Loucy (cell line): ENCODE data around the gene IGF2.
A peak's percentile ranks its signal among the peaks of the same experiment; 100 is the strongest.

Source experiments
- H2AFZ ChIP-seq: fragments of 200-600 bp; sonication (generic); 2 replicates; pipeline ENCODE4 v1.6.0; 2016; ENCODE audit warnings: antibody characterized with exemption, mild to moderate bottlenecking, low read length, moderate library complexity
- H3F3A ChIP-seq: fragments of 200-600 bp; 2 replicates; pipeline ENCODE4 v1.6.0; 2016; ENCODE audit warnings: antibody characterized with exemption, low read depth, mild to moderate bottlenecking
- H3K27me3 ChIP-seq: fragments of 200-600 bp; sonication (generic); 2 replicates; pipeline ENCODE4 v1.6.1; 2014; ENCODE audit warnings: low read length, mild to moderate bottlenecking; ENCODE audit not compliant: insufficient read depth, poor library complexity, severe bottlenecking
- H3K36me3 ChIP-seq: fragments of 200-600 bp; sonication (generic); 2 replicates; pipeline ENCODE4 v1.6.1; 2016; ENCODE audit warnings: low read length; ENCODE audit not compliant: insufficient read depth
- H3K4me1 ChIP-seq: fragments of 200-600 bp; sonication (generic); 2 replicates; pipeline ENCODE4 v1.5.1; 2014; ENCODE audit warnings: low read length, mild to moderate bottlenecking; ENCODE audit not compliant: insufficient read depth, poor library complexity, severe bottlenecking
- H3K4me2 ChIP-seq: fragments of 200-600 bp; sonication (generic); 2 replicates; pipeline ENCODE4 v1.6.0; 2014; ENCODE audit warnings: antibody characterized with exemption, low read length, low read depth, mild to moderate bottlenecking; ENCODE audit not compliant: poor library complexity, severe bottlenecking
- H3K4me3 ChIP-seq: fragments of 200-600 bp; sonication (generic); 2 replicates; pipeline ENCODE4 v1.5.1; 2014; ENCODE audit warnings: low read length, mild to moderate bottlenecking, mixed read lengths; ENCODE audit not compliant: poor library complexity, severe bottlenecking
- H3K79me2 ChIP-seq: fragments of 200-600 bp; sonication (generic); 2 replicates; pipeline ENCODE4 v1.6.1; 2014; ENCODE audit warnings: low read length; ENCODE audit not compliant: insufficient read depth
- H3K9ac ChIP-seq: fragments of 200-600 bp; sonication (generic); 2 replicates; pipeline ENCODE4 v1.6.0; 2014; ENCODE audit warnings: mild to moderate bottlenecking, low read depth, low read length, moderate library complexity; ENCODE audit not compliant: poor library complexity, severe bottlenecking
- H3K9me2 ChIP-seq: fragments of 200-600 bp; sonication (generic); replicated peaks from 2 replicates; pipeline ENCODE4 v1.6.1; 2016; ENCODE audit warnings: low read depth, low read length, mixed read lengths
- H3K9me3 ChIP-seq: fragments of 200-600 bp; sonication (generic); 2 replicates; pipeline ENCODE4 v1.6.1; 2014; ENCODE audit warnings: mild to moderate bottlenecking, antibody characterized with exemption, low read length, low read depth; ENCODE audit not compliant: insufficient read depth
- H4K20me1 ChIP-seq: fragments of 200-600 bp; sonication (generic); 2 replicates; pipeline ENCODE4 v1.6.0; 2014; ENCODE audit warnings: antibody characterized with exemption, low read length, mild to moderate bottlenecking; ENCODE audit not compliant: insufficient read depth, poor library complexity, severe bottlenecking
- CTCF ChIP-seq: fragments of 200-600 bp; sonication (generic); conservative IDR thresholded peaks from 2 replicates; pipeline ENCODE4 v1.5.1; 2014; ENCODE audit warnings: mild to moderate bottlenecking, antibody characterized with exemption, low read length
- EZH2phosphoT487 ChIP-seq: fragments of 200-600 bp; IDR thresholded peaks from 2 replicates; pipeline ENCODE4 v1.6.1; 2018; ENCODE audit warnings: antibody characterized with exemption, mild to moderate bottlenecking, moderate library complexity, borderline replicate concordance

IGF2 gene

GRCh38 chr11:2110521-2110920, 28.7 kb downstream of the IGF2 start:
- no peaks in the 10 kb centered on the region for H3K27me3 ChIP-seq
- no peak overlapping the region for H2AFZ ChIP-seq
- H3K36me3 ChIP-seq, result no peaks in the 10 kb centered on the region
- no peak overlapping the region for H3K9ac ChIP-seq
- no peak for TF ChIP-seq EZH2phosphoT487
- no peak for TF ChIP-seq CTCF
- no peaks in the 10 kb centered on the region for H3K9me2 ChIP-seq
- no peak overlapping the region for H3K4me2 ChIP-seq
- no peaks in the 10 kb centered on the region for H4K20me1 ChIP-seq
- H3F3A ChIP-seq, result no peaks in the 10 kb centered on the region
- no peaks in the 10 kb centered on the region for H3K79me2 ChIP-seq
- no peak overlapping the region for H3K4me3 ChIP-seq
- H3K9me3 ChIP-seq, result no peaks in the 10 kb centered on the region
- no peaks in the 10 kb centered on the region for H3K4me1 ChIP-seq

DNA sequence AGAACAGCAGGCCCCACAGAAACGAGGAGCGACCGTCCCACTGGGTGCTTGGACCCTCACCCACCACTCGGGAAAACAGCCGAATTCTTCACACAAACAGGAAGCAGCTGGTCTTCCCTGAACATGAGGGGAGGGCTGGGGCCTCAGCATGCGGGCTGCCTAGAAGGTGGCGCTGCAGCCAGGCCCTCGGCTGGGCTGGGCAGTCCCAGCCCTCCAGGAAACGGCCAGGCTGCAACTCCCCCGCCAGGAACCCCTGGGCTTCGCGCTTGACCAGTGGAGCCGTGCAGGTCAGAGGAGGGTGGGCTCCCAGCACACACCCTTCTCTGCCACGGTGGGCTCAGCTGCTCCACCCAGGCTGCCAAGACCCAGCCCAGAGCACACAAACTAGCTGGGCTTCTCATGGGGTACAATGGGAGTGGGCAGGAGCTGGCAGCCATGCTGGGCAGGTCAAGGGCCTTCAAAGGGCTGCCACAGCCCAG, 29.6 kb downstream of the IGF2 start:
- Histone ChIP-seq H3K4me1 (no peaks in the 10 kb centered on the region), H3F3A (no peaks in the 10 kb centered on the region), H3K9me2 (no peaks in the 10 kb centered on the region), H3K79me2 (no peaks in the 10 kb centered on the region), H3K27me3 (no peaks in the 10 kb centered on the region), H3K4me2 (no peak overlapping the region), H2AFZ (peak overlapping the region; percentile 44; the same call in 1 of the 2 replicates), H3K36me3 (no peaks in the 10 kb centered on the region), H4K20me1 (no peaks in the 10 kb centered on the region), H3K4me3 (no peak overlapping the region), H3K9me3 (no peaks in the 10 kb centered on the region), H3K9ac (no peak overlapping the region)
- TF ChIP-seq CTCF, result no peak
- TF ChIP-seq EZH2phosphoT487, result no peak

DNA sequence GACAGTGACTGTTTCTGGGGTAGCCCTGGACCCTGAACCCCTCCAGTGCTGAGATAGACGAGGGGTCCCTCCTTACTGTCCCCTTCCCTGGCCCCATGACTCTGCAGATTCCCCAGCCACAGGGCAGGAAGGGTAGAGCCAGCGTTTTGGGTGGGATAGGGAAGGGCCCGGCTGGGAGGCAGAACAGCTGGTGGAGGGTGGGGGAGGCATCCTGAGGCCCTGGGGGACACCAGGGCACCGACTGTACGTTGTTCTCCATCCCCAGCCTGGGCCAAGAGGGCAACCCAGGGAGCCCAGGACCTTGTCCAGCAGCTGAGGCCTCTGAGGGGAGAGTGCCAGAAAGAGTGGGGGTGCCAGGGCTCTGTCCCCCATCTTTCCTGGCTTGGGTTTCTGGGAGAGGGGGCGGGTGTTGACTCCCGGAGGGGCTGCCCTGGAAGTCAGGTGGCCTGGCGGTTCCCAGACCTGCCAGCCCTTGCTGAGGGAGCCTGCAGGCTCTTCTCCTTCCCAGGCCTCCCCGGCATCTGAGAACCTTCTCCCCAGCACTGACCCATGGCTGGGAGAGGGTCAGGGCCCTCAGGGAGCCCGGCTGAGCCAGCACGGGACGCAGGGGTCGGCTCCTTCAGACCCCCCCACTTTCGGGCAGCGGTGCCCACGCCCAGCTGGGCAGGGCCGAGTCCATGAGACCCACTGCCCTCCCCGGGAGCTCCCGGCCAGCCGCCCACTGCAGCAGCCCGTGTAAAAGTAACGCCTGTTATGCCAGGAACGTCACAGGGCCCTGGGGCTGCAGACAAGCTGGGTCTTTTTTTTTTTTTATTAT, 30.3 kb downstream of the IGF2 start:
- Histone ChIP-seq H3K79me2 (no peaks in the 10 kb centered on the region), H3K4me2 (no peak overlapping the region), H3K4me1 (no peaks in the 10 kb centered on the region), H3F3A (no peaks in the 10 kb centered on the region), H3K4me3 (no peak overlapping the region), H3K9ac (no peak overlapping the region), H3K9me3 (no peaks in the 10 kb centered on the region), H2AFZ (no peak overlapping the region), H3K27me3 (no peaks in the 10 kb centered on the region), H3K9me2 (no peaks in the 10 kb centered on the region), H3K36me3 (no peaks in the 10 kb centered on the region), H4K20me1 (no peaks in the 10 kb centered on the region)
- TF ChIP-seq EZH2phosphoT487 (no peak), CTCF (no peak)
